Measurements from ENCODE around the gene NLRX1.

DNA sequence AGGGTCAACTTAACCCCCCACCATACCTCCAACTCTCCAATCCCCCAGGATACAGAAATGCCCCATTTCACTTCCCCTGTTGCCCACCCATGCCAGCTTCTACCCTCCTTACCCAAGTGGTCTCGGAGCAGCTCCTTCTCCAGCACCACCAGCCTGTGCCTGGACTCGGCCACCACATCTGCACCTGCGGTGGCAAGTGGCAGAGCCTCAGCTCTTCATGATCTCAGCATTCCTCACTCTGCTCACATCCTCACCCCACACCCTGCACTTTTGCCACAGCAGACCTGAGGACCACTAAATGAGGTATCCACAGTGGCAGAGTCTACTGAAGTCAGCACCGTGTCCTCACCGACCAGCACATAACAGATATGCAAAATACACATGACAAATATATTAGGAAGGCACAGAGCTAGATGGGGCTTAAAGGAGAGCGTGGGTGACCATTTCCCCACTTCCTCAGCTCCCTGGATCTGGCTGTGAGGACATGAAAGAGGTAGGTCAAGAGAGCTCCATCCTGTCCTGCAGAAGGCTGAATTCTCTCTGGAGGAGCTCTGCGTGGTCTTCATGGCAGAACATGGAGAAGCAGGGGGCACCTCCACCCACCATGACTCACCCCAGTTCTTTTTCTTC, 26.4 kb downstream of the NLRX1 start:
- TF ChIP-seq TAF1 (IDR thresholded peaks at IDR 0.05; ENCODE audit: borderline replicate concordance, insufficient read depth, low read length) (no peak), POLR2AphosphoS5 (IDR thresholded peaks at IDR 0.05; ENCODE audit: low read depth, low read length) (no peak), SIN3A (IDR thresholded peaks at IDR 0.05; ENCODE audit: borderline replicate concordance, insufficient read depth, low read length) (no peak), FOXP2 (optimal IDR thresholded peaks at IDR 0.05; ENCODE audit: borderline replicate concordance, extremely low read depth, extremely low read length, insufficient read depth) (no peak)
